C4-2B (cell line): ENCODE results near the gene CMYA5.
"Not testable (repeated sequence)": the region's sequence is repeated elsewhere in the genome, so short reads cannot be mapped to it uniquely, and the experiment has no call there.

Source experiments
- H3K27ac ChIP-seq: fragments of 450-650 bp; 2 replicates; pipeline ENCODE4 v1.5.1; 2017
- ZFX ChIP-seq: fragments of 450-650 bp; IDR thresholded peaks from 2 replicates; pipeline ENCODE4 v1.6.1; 2017
- TF ChIP-seq, protein P1 (sequence below): fragments of 450-650 bp; conservative IDR thresholded peaks from 2 replicates; pipeline ENCODE4 v1.5.1; 2017; ENCODE audit warnings: mild to moderate bottlenecking

CMYA5 gene

DNA sequence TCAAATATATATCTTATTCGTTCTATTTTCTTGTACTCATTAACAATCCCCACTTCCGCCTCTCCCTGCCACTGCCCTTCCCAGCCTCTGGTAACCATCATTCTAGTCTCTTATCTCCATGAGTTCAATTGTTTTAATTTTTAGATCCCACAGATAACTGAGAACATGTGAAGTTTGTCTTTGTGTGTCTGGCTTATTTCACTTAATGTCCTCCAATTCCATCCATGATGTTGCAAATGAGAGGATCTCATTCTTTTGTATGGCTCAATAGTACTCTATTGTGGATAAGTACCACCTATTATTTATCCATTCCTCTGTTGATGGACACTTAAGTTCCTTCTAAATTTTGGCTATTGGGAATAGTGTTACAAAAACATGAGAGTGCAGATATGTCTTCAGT is 17.2 kb upstream of the CMYA5 start:
- H3K27ac ChIP-seq: no peak overlapping the region
- TF ChIP-seq, protein P1, sequence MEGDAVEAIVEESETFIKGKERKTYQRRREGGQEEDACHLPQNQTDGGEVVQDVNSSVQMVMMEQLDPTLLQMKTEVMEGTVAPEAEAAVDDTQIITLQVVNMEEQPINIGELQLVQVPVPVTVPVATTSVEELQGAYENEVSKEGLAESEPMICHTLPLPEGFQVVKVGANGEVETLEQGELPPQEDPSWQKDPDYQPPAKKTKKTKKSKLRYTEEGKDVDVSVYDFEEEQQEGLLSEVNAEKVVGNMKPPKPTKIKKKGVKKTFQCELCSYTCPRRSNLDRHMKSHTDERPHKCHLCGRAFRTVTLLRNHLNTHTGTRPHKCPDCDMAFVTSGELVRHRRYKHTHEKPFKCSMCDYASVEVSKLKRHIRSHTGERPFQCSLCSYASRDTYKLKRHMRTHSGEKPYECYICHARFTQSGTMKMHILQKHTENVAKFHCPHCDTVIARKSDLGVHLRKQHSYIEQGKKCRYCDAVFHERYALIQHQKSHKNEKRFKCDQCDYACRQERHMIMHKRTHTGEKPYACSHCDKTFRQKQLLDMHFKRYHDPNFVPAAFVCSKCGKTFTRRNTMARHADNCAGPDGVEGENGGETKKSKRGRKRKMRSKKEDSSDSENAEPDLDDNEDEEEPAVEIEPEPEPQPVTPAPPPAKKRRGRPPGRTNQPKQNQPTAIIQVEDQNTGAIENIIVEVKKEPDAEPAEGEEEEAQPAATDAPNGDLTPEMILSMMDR: no peak
- TF ChIP-seq ZFX: no peak

DNA sequence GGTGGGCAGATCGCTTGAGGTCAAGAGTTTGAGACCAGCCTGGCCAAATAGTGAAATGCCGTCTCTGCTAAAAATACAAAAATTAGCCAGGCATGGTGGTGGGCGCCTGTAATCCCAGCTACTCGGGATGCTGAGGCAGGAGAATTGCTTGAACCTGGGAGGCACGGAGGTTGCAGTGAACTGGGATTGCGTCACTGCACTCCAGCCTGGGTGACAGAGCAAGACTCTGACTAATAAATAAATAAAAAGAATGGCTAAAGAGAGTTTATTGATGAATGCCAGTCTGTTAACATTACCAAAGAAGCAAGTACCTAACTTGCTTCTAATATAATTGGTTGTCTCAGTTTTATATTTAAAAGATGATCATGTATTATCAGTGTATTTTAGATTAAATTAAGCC is 13.3 kb upstream of the CMYA5 start:
- H3K27ac ChIP-seq: not testable (repeated sequence)

DNA sequence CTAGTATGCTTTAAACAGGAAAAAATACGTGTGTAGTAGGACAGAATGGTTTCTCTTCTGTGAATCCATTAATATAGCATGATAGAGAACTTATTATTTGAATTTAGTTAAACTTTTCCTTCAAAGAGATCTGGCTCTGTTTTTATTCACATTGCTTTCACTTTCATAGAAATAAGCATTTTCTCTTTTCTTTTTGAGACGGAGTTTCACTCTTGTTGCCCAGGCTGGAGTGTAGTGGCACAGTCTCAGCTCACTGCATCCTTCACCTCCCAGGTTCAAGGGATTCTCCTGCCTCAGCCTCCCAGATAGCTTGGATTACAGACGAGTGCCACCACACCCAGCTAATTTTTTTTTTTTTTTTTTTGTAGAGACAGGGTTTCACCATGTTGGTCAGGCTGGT is 7.5 kb upstream of the CMYA5 start:
- H3K27ac ChIP-seq: not testable (repeated sequence)

DNA sequence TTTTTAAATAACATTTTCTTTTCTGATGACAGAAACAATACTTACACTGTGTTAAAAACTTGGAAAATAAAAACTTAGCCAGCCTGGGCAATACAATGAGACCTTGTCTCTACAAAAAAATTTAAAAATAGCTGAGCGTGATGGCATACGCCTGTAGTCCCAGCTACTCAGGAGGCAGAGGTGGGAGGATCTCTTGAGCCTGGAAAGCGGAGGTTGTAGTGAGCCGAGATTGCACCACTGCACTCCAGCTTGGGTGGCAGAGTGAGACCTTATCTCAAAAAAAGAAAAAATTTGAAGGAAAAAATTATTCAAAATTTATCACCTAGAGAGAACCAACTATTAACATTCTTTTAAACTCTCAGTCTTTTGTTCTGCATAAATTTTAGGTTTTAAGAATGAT is 4.9 kb upstream of the CMYA5 start:
- H3K27ac ChIP-seq: no peak overlapping the region
- TF ChIP-seq, protein P1: no peak
- no peak for TF ChIP-seq ZFX

DNA sequence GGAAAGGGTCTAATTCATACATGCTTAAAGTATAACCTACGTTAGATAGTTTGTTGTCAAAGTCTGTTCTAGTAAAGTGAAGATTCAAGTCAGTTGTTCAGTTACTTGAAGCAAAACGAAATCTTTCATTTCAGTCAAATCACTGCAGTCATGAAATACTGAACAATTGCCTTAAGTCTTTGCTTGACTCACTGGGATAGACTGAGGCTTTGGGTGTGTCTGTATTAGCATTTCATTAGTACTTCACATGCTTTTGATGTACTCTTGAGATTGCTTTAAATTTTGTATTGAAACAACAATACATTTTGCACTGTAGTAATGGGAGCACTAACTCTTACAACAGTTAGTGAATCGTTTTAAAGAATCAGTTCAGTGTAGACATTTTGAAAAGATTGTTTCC is 4.0 kb upstream of the CMYA5 start:
- no peak overlapping the region for H3K27ac ChIP-seq
- TF ChIP-seq ZFX: no peak
- TF ChIP-seq, protein P1: no peak

DNA sequence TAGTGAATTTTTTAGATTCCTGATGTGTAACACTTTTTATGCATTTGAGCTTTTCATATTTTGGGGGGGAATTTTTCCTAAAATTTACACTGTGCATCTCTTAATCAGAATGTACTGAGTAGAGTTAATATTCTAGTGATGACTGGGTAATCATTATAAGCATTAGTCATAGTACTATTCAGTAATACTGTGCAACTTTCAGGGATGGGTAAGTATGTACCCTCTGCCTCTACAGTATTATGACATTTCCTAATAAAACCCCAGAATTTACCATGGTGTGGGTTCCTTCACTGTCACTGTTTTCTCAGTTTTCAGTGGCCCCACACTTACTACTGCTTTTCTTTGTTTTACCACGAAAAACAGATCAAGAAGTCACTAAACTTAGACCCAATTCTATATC is 2.8 kb upstream of the CMYA5 start:
- TF ChIP-seq ZFX: no peak
- TF ChIP-seq, protein P1: no peak
- no peak overlapping the region for H3K27ac ChIP-seq

DNA sequence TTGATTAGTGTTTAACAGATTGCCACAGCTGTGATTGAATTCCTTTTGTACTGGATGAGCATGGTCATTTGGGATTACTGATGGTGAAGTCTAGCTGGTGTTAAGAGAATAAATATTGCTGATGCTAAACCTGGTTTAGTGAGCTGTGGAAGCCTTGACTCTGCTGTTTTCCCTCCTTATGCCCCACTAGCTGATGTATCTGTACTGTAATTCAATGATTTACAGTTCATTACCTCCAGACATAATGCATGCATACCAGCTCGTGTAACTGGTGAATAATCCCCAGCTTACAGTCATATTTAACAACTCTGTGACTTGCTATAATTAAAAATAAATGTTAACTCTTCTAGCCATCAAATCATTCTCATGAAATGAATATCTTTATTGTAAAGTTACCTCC is 1.7 kb upstream of the CMYA5 start:
- TF ChIP-seq ZFX: no peak
- TF ChIP-seq, protein P1: no peak
- H3K27ac ChIP-seq: no peak overlapping the region

DNA sequence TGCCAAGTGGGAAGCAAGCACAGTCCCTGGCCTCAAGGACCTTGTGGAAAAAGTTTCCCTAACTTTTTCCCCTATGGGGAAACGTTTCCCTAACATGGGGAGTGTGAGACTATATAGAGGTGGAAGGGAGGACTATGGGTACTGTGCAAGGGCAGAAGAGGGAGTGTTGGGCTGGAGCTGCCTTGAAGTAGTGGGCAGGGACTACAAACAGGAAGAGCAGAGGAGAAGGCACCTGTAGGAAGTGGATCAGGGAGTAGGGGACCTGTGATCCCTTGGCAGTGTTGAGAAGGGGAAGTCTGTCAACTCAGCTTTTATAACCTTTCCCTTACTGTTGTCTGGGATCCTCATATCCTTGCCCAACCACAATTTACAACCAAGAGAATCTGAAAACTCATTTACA is 1.4 kb downstream of the CMYA5 start:
- no peak for TF ChIP-seq ZFX
- TF ChIP-seq, protein P1: no peak
- no peak overlapping the region for H3K27ac ChIP-seq

DNA sequence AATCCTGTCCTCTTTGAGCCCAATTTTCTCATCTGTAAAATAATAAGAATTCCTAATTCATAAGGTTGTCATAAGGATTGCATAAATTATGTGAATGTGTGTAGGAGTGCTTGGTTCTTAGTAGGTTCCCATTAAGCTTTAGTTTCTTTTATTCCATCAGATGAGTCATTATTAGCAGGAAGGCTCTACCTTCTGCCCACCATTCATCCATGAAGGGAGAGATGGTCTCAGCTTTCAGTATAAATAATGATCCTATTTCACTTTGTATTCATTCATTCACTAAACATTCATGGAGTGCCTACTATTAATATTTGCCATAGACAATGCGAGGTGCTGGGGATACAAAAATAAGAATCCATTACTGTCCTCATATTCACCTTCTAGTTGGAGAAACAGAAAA is 3.0 kb downstream of the CMYA5 start:
- no peak overlapping the region for H3K27ac ChIP-seq
- no peak for TF ChIP-seq ZFX
- TF ChIP-seq, protein P1: no peak
